HEK293 (cell line): ENCODE measurements around the gene PIBF1.

Experiments
- CTCF ChIP-seq: fragments of 450-650 bp; formaldehyde crosslinking; IDR thresholded peaks from 2 replicates; pipeline ENCODE4 v1.5.1; 2016; ENCODE audit warnings: missing biosample characterization, missing genetic modification characterization
- MYNN ChIP-seq: fragments of 450-650 bp; formaldehyde crosslinking; IDR thresholded peaks from 2 replicates; pipeline ENCODE4 v1.5.1; 2016; ENCODE audit warnings: missing biosample characterization, missing genetic modification characterization, borderline replicate concordance
- ZNF707 ChIP-seq: fragments of 450-650 bp; formaldehyde crosslinking; IDR thresholded peaks from 2 replicates; pipeline ENCODE4 v1.5.1; 2016; ENCODE audit warnings: missing biosample characterization, missing genetic modification characterization
- ZNF776 ChIP-seq: fragments of 450-650 bp; formaldehyde crosslinking; IDR thresholded peaks from 2 replicates; pipeline ENCODE4 v1.5.0; 2017; ENCODE audit warnings: missing biosample characterization, missing genetic modification characterization, borderline replicate concordance

- no peak for TF ChIP-seq CTCF (tag by site-specific recombination)
- no peak for TF ChIP-seq MYNN (tag by site-specific recombination)
- no peak for TF ChIP-seq ZNF707 (tag by site-specific recombination)
- TF ChIP-seq ZNF776 (tag by site-specific recombination) = no peak
These were observed 107.6 kb downstream of the PIBF1 start for GRCh38 chr13:72889495-72889894.
